ENCODE results near the gene GIMAP8.

GIMAP8 gene

DNA sequence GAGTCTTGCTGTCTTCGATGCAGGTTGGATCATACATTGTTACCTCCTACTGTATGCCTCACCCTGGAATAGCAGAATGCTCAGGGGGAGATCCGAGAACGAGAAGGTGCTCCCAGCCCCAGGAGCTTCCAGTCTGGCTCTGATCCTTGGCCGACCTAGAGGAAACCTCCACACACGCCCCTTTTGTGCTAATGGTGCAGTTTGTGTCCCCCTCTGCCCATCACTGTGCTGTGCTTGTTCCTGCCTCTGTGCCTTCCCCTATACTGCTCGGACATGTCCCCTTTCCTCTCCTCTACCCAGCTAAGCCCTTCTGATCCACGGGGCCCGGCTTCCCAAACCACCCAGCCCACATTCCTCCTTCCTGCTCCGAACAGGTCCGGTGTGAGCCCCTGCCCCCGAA lies 38.8 kb upstream of the GIMAP8 start:
- DNase-seq (ENCODE audit: low spot score): no peak

GRCh38 chr7:150412016-150412415 lies 38.4 kb upstream of the GIMAP8 start:
- DNase-seq (ENCODE audit: low spot score): no peak

DNA sequence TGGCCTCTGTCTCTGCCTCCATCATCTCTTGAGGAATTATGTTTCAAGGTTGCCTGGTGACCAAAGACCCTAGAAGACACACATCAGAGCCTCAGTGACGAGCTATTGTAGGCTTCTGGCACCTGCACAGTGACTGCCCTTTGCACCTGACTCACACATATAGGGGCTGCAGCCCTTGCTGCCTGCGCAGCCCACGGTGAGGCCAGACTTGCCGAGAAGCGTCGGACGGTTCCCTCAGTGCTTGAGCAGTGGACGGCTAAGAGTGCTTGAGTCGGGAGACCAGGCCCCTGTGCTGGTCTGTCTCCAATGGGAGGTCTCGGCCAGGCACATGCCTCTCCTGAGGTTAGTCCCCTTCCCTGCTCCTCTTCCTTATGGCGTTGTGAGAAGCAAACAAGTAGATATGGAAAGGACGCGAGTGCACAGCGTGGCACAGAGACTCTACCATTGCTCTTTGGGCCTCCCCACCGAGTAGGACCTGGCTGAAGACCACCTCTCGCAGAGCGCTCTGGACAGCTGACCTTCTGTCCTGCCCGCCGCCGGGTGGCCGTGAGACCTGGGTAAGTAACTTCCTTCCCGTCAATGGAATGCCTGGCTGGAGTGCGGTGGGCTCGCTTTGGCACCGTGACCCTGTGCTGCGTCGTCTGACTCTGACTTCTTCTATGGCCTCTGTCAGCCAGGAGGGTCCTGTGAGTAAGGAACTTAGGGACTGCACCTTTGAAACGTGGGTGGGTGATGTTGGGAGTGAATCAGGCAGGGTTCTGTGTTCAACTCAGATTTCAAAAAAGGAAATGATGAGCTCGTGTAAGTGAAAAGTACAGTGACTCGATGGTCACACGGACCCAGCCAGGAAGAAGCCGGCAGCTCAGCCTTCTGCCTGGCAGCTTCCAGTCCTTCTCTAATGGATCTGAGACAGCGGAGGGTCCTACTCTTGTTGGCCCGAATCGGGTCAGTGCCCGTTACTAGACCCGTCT lies 37.6 kb upstream of the GIMAP8 start:
- no peak for DNase-seq (ENCODE audit: low spot score)

DNA sequence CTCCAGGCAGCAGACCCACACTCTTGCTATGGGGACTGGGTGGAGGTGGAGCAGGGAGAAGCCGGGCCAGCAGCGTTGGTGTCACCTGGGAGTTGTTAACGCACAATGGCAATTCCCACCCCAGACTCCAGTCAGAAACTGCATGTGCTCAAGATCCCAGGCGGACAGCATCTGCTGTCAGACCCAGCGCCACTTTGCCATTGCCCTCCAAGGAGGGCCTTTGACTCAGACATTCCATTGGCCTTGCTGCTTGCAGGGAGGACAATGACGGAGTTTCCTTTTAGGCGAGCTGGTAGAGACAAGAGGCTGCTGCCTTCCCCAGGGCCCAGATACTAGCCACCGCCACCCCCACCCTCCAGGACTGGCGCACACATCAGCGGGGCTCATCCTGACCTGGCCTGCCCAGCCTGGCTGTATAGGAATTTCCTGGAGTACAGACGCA lies 36.8 kb upstream of the GIMAP8 start:
- DNase-seq (ENCODE audit: low spot score): no peak

- DNase-seq (ENCODE audit: low spot score): no peak
Observed at GRCh38 chr7:150415161-150416153, 35.0 kb upstream of the GIMAP8 start.

DNA sequence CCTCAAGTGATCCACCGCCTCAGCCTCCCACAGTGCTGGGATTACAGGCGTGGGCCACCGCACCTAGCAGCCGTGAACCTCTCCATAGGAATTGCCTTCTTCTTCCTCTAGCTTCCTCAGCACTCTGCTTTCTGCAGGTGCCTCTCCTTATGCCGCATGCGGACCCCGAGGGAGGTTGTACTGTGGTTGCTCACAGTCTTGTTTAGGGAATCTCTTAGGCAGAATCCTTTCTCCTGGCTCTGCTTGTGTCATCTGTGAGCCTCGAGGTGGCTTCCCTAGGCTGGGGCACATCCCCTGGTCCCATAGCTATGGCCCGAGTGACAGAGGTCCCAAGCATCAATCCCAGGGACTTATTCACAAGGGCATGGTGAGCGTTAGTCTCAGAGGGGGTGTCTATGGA lies 33.2 kb upstream of the GIMAP8 start:
- DNase-seq (ENCODE audit: low spot score): no peak

DNA sequence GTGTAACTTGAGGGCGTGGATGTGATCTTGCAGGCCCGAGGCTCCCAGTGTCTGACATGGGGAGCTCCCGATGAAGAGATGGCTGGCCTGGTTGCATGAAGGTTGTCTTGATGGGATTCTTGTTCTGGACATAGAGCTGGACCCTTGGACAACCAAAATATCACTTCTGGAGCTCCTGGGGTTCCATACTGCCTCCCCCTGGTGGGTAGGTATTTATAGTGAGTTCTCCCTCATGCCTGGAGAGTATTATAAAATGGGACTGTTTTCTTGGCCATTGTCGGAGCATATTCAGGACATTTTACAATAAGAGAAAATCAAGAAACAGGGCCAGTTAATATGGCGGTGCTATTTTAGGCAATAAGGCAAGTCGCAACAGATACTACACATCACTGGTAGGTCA lies 32.6 kb upstream of the GIMAP8 start:
- DNase-seq (ENCODE audit: low spot score): no peak

GRCh38 chr7:150420242-150420641 lies 30.2 kb upstream of the GIMAP8 start:
- no peak for DNase-seq (ENCODE audit: low spot score)

GRCh38 chr7:150420987-150421674 lies 29.3 kb upstream of the GIMAP8 start:
- peak; percentile 83 for DNase-seq (ENCODE audit: low spot score)

GRCh38 chr7:150421831-150422230 lies 28.6 kb upstream of the GIMAP8 start:
- DNase-seq (ENCODE audit: low spot score): no peak

DNA sequence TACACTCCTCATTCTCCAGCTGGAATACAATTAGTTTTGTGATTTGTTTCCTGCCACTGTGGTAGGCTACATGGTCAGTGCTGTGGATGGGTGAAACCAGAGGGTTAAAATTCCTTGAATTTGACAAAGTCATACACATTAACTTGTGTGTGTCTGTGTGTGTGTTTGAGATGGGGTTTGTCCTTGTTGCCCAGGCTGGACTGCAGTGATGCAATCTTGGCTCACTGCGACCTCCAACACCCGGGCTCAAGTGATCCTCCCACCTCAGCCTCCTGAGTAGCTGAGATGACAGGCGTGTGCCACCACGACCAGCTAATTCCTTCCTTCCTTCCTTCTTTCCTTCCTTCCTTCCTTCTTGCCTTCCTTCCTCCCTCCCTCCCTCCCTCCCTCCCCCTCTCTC lies 24.8 kb upstream of the GIMAP8 start:
- no peak for DNase-seq (ENCODE audit: low spot score)

GRCh38 chr7:150428671-150429451 lies 21.6 kb upstream of the GIMAP8 start:
- no peak for DNase-seq (ENCODE audit: low spot score)

DNA sequence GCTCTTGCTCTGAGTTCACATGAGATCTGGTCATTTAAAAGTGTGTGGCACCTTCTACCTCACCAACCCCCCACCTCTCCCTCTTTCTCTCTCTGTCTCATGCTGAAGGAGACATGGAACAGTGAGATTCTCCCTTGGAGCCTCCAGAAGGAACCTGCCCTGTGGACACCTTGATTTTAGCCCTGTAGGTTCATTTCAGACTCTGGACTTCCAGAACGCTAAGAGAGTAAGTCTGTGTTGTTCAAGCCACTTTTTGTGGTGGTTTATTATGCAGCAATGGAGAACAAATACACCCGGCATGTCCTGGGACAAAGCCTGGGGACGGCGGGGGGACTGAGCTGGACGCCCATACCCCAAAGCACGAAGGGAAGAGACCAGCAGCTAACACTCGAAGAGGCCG lies 20.7 kb upstream of the GIMAP8 start:
- no peak for DNase-seq (ENCODE audit: low spot score)

DNA sequence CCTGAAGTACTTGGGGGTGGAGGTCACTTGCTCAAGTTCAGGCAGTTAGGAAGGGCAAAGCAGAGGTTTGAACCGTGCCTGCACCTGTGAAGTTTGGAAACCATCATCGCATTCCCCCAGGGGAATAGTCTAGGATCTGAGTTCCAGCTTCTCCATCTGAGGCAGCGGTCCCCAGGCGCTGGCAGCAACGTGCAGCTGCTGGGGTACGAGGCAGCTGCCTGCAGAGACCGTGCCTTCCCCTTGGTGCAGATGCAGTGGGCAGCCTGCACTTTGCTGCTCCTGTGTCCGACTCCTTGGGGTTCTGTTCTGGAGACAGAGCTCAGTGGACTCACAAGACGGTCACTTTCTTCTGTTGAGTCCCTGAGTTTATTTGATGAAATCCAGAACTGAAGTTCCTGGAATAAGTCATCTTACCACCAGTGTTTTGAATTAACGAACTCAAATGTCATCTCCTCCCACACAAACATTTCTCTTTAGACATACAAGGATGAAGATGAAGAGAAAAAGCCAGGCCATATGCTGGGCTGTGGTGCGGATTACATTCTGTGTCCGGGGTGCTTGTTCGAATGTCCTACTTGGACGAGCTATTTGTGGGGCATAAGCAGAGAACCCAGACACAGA lies 19.9 kb upstream of the GIMAP8 start:
- no peak for DNase-seq (ENCODE audit: low spot score)

DNA sequence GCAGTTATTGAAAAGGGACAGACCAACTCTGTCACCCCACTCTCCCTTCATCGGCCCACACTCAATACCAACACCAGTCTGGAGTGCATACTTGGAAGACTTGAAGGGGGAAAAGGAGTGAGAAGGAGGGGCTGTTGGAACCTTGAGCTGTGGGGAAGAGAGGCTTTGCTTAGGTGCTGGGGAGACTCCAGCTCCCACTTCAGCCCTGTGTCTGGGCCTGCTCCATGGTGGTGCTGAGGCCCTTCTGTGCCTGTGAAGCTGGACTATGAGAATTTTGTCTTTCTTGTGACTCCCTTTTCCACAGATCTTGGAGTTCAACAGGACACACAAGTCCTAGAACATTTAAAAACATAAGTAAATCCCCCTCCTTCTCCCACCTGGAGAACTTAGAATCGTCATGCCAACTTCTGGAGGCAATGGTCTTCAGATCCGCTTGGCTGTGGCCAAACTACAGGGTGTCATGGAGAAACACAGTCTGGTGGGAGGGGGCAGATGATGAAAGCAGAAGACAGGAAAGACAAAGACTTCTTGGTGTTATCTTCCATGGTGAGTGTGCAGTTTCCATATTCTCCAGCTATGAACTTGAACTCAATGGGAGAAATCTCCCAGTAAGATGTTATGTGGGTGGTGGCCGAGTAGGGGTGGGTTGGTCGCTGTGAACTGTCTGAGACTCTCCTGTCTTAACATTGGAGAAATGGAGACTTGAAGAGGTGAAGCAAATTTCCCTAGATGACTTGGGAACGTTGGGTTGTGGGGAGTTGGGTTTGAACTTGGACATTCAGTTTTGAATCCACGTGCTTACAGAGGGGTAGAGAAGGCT lies 18.4 kb upstream of the GIMAP8 start:
- no peak for DNase-seq (ENCODE audit: low spot score)

- DNase-seq (ENCODE audit: low spot score): no peak
Observed at GRCh38 chr7:150432915-150433892, 17.2 kb upstream of the GIMAP8 start.

GRCh38 chr7:150434240-150434639 lies 16.2 kb upstream of the GIMAP8 start:
- no peak for DNase-seq (ENCODE audit: low spot score)

- DNase-seq (ENCODE audit: low spot score): no peak
Observed at GRCh38 chr7:150435047-150435389, 15.4 kb upstream of the GIMAP8 start.
